Stimulated activated CD4-positive, alpha-beta T cell treated with anti-CD3 and anti-CD28 coated beads, Interleukin-4, amount 100 ng/mL, for 4 hours (primary cell): ENCODE measurements around the gene HCAR3.
"Not testable (repeated sequence)": the region's sequence is repeated elsewhere in the genome, so short reads cannot be mapped to it uniquely, and the experiment has no call there.

ENCODE experiments used
- DNase-seq, 2 experiments: peaks; one replicate each; pipeline ENCODE4 v3.0.0-alpha.2; 2020

Gene HCAR3

DNA sequence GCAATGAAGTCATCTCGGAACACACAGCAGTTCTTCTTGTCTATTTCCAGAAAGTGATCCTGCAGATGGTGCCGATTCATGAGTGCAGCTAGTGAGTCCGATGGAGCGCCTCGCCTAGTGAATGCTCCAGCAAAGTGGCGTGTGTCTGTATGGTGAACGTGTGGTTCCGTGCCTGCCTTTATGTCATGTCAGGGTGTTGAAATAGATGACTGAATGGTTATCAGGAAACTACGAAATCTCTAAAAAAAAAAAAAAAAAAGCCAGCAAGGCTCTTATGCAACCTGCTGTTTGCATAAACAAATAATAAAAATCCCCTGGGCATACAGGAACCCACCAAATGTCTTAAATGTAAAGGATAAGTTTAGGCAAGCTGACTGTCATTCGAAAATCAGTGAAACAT is at the start of gene HCAR3:
TSS of gene HCAR3 (minus strand) at position 154 of the 400 bp plus-strand sequence. CDS start at position 80, 74 bp downstream.
- DNase-seq, result not testable (repeated sequence)

DNA sequence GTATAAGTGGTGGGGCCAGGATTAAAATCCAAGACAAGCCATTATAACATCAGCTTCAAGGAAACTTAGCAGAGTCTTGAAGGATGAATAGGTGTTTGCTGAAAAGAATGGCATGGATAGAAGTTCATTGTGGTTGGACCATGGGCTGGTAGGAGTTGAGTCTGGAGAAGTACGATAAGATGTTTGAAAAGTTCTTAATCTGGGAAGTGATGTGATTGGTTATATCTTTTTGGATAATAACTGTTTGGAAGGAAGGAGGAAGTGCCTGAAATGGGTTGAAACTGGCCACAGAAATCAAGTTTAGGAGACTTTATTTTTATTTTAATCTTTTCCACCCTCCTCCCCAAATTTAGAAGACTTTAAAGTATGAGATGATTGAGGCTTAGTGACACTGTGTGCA is 41.0 kb upstream of the HCAR3 start:
- DNase-seq, result no peak

DNA sequence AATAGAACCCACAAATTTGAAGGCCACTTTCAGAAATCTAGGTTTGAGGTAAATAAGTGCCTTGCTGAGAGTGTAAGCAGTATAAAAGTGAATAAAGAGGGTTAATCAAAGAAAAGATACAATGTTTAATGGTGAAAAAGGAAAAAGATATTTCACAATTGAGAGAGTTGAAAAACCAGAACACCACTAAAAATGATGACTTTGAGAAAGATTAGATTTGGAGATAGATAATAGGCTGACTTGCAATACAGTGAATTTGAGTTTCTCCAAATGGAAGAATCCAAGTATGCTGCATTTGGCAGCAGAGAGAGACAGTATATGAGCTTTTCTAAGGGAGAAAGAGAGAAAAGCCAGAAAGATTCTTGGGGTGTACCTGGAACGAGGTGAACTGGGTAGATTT is 38.2 kb upstream of the HCAR3 start:
- DNase-seq, result no peak

DNA sequence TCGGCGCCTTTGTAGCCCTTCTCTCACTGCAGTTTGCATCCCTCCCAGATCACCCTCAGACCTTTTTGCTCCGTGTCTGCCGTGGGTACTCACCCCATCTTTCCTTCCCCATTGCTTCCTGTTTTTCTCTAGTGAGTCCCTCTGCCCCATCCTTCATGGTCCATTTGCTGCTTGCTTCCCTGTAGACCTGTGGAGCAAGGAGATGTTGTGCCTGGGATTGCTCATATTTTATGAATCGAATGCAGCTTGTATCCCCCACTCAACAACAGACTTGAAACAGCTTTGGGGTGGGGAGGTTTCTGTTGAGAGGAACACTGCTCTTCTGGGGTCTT is 36.7 kb upstream of the HCAR3 start:
- DNase-seq, result no peak

DNA sequence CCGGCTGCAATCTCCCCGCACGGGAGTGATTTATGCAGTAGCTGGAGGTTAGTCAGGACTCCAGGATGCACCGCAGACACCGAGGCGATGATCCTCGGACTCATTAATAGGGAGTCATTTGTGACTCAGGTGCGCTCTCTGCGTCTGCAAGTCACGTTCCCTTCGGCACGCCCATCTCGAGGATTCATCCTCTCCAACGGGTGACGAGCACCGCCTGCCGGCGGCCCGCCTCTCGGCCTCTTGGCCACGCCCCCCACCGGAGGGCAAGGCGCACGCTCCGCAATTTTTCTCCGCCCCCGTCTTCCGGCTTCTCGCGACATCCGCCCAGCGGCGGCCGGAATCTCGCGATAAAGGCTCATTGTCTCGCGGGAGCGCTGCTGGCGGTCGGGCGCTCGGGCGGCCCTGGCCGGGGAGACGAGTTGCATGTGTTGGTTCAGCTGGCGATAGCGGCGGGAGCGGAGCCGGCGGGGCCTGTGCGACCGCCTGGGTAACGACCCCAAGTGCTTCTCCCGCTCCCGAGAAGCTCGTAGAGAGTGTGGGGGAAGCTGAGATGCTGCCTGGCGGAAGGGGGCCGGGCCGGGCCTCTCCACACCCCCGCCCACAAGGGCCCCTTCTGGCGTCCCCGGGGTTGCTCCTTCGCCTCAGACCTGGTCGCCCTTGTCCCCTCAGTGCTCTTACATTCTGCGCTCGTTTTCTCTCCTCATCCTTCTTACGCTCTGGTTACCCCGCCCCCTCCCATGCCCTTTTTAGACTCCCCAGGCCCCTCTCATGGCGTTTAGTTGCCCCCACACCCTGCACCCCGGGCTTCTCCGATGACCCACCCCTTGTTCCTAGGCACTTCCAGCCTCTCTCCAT is 36.1 kb upstream of the HCAR3 start, which contains the start of gene DENR:
TSS of gene DENR (plus strand) at position 361 of the 855 bp plus-strand sequence. CDS start 878 bp downstream, outside the sequence.
- DNase-seq, result peak; percentile 99

DNA sequence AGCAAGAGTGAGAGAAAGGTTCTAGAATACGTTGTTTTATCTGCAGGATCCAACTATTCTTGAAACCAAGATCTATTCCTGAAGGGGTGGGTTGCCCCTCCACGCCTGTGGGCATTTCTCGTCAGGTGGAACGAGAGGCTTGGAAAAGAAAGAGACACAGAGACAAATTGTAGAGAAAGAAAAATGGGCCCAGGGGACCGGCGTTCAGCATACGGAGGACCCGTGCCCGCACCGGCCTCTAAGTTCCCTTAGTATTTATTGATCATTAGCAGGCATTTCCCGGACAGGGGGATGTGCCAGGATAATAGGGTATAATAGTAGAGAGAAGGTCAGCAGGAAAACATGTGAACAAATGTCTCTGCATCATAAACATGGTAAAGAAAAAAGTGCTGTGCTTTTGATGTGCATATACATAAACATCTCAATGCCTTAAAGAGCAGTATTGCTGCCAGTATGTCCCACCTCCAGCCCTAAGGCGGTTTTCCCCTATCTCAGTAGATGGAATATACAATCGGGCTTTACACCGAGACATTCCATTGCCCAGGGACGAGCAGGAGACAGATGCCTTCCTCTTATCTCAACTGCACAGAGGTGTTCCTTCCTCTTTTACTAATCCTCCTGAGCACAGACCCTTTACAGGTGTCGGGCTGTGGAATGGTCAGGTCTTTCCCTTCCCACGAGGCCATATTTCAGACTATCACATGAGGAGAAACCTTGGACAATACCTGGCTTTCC is 34.3 kb upstream of the HCAR3 start:
- DNase-seq, result not testable (repeated sequence)

DNA sequence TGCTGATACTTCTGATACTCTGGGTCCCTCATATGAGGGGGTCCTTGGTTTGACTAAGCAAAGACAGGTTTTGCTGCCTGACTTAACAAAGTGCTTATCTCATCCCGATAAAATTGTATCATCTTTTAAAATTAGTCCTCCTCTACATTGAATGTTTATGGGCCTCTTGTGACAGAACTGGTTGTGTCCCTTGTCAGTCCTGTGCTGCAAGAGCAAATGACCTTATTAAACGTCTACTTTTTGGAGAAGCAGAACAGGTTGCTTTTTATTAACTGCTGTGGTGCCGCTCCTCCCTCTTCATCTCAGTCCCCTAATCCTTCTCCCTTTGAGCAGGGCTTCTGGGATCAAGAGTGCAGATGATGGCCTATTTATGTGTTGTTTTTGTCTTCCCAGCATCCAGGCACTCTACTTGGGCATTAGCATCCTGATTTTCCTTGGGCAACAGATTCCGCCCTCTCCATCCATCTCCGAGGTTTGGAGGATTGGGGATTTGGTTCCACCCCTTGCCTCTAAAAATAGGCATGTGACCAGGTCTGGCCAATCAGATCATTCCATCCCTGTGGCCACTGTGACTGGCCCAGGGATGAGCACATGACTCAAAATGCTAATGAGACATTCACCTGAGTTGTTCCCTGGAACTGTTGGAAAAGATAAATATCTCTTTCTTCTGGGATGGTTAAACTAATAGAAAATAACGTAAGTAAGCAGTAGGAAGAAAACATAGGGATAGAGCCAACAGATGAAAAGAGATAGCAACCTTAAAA is 33.1 kb upstream of the HCAR3 start:
- DNase-seq, result no peak

DNA sequence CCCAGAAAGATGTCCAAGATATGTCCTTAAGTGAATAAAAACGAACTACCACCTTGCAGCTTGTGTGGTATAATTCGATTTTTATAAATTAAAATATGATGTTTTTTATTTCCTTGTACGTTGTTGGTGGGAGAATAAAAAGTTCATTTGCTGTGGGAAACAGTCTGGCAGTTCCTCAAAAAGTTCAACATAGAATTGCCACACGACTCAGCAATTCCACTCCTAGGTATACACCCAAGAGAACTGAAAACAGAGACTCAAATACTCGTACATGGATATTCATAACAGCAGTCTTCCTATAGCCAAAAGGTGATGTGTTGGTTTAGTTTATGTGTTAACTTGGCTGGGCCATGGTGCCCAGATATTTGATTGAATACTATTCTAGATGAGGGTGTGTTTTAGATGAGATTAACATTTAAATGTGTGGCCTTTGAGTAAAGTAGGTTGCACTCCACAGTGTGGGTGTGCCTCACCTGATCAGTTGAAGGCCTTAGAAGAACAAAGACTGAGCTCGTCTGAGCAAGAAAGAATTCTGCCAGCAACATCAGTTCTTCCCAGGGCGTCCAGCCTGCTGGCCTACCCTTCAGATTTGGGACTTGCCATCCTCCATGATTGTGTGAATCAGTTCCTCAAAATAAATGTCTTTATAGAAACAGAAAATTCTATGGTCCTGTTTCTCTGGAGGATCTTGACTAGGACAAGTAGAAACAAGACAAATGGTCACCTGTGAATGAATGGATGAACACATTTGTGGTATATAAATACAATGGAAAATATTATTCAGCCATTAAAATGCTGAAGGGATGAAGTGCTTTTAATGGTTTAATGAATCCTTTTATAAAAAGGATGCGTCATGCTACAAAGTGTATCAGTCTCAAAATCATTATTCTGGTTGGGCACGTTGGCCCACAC is 30.9 kb upstream of the HCAR3 start:
- DNase-seq, result no peak

DNA sequence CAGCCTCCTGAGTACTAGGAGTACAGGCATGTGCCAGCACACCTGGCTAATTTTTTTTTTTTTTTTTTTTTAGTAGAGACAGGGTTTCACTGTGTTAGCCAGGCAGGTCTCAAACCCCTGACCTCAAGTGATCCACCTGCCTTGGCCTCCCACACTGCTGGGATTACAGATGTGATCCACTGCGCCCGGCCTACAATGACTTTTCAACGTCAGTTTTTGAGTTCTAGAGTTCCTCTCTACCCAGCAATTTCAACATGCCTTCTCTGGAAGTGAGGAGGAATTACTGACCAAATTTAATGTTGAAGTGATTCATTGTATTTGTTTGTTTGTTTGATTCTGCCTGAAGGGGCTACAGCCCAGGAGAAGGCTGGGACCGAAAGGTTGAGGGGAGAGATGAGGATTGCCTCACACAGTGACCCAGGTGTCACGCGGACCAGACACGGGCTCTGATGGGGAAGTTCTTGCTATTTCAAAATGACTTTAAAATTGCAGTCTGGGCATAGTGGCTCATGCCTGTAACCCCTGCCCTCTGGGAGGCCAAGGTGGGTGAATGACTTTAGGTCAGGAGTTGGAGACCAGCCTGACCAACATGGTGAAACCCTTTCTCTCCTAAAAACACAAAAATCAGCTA is 27.4 kb upstream of the HCAR3 start:
- DNase-seq, result no peak

DNA sequence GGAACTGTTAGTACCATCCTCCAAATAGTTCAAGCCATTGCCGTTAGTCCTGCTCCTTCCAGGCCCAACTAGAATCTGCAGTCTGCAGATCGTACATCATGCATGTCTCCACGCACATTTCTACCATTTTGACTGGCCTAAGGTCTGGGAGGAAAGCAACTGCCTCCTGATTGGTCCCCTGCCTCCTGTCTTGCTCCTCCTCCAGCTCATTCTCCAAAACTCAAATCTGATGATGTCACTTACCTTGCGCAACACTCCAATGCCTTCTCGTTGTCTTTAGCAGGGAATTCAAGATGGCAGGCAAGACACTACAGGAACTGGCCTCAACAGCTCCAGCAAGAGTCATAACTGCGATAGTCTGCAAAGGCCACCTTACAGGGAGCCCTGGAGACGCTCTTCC is 23.7 kb upstream of the HCAR3 start:
- DNase-seq, result no peak

DNA sequence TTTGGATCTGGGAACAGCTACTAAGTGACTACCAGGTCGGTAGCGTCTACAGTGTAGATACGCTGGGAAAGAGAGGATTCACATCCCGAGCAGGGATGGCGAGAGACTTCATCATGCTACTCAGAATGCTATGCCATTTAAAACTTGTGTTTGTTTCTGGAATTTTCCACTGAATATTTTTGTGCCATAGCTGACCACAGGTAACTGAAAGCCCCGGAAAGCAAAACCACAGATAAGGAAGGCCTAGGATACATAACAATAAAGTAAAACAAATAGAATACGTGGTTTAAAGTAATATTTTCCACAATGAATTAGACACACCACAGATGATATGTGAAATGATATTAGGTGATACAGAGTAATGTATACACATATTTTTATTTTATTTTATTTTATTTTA is 22.0 kb upstream of the HCAR3 start:
- no peak for DNase-seq

DNA sequence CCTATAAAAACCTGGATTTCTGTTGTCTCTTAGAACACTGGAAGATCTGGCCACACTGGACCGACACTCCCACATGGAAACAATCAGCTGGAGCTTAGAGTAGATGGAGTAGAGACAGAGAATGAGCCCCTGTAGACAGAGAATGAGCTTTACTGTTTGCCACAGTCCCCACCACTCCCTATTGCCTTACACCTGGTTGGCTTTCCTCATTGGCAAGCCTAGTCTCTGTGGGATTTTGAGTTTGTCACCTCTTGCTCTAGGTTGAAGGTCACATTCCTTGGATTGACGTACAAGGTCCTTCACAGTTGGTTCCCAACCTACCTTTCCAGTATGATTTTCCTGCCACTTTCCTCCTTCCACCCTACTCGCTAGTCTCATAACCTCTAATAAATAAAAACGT is 16.0 kb upstream of the HCAR3 start:
- no peak for DNase-seq

DNA sequence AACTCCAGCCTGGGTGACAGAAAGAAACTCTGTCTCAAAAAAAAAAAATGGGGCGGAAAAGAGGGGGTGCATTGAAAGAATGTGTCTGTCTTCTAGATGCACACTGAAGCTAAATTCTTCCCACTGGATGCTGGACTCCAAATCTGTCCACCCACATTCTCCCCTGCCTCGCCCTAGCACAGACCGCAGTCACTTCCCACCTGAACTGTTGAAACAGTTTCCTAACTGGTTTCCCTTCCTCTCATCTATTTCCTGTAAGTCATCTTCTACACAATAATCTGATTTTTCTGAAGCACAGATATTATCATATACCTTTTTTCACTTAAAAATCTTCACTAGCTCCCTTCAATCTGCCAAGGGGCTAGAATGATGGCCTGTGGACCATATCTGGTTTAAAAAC is 15.6 kb upstream of the HCAR3 start:
- peak in 1 of 2 experiments; percentile 66 for DNase-seq

DNA sequence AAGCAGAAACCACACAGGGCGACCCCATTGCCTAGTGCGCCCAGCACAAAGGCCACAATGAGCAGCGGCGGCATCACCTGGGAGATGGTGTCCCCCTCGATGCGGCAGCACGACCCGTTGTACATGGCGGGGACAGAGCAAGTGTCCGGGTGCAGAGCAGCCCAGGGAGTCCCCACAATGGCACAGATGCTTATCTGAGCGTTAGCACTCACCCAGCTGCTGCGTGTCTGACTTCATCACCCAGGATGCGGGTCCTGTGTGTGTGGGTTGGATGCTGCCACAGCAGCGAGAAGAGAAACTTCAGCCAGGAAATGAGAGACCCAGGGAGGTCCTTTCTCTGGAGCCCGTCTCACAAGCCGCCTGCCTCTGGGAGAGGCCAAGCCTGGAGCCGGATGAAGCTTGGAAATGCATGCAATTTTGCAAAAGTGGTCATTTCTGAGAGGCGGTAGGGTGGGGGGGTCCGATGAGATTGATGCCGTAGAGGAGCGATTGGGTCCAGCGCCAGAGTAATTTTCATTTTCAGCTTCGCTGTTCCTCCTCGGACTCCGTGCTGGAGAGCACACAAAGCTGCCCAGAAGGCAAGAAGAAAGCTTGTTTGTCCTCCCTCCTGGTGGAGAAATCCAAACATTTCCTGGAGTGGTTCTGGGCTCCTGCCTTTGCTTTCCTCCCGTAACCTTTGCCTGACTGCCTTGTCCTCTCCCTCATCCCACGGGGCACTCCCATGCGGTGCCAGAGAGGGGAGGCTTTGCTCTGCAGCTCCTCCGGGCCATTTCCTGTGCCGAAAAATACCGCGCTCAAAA is 13.8 kb upstream of the HCAR3 start, which contains the start of gene HCAR1:
TSS of gene HCAR1 (minus strand) at position 630 of the 800 bp plus-strand sequence. CDS start at position 125, 505 bp downstream.
- peak; percentile 36 to 66 for DNase-seq

DNA sequence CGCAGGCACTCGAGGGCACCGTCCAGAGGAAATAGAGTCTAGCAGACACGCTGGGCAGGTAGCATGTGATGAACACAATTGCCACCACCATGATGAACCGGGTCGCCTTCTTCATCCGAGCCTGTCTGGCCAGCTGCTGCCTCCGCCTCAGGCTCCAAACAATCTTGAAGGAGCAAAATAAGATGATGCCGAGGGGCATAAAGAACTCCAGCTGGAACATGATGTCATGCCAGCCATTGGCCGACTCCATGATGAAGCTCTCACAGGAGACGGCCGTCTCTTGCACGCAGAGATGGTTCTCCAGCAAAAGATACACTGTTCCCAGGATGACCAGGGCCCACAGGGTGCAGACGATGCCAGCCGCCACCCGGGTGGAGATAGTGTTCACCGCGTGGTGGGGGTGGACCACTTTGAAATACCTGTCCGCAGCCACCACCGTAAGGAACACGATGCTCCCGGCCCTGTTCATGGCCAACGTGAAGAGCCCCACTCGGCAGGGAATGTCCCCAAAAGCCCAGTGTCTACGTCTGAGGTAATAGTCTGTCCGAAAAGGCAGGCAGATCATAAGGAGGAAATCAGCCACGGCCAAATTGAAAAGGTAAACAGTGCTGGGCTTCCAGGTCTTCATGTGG is 13.1 kb upstream of the HCAR3 start:
- DNase-seq, result no peak

DNA sequence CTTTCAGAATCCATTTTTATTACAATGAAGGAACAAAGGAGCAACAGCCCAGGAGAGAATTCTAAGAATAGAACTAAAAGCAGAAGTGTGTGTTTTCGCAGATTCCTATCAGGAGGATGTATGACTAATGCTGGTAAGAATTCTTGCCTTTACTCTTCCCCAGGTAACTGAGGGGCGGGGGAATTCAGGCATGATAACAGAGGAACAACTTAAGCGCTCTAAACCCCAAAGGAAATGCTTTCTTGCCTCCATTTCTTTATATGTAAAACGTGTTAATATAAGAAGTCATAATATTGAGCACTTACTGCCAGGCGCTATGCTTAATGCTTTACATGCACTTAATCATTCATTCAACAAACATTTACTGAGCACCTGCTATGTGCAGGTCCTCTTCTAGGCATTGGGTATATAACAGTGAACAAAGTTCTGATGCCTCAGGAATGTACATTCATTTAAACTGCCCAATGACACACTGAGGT is 9.5 kb upstream of the HCAR3 start:
- DNase-seq, result peak in 1 of 2 experiments; percentile 57

DNA sequence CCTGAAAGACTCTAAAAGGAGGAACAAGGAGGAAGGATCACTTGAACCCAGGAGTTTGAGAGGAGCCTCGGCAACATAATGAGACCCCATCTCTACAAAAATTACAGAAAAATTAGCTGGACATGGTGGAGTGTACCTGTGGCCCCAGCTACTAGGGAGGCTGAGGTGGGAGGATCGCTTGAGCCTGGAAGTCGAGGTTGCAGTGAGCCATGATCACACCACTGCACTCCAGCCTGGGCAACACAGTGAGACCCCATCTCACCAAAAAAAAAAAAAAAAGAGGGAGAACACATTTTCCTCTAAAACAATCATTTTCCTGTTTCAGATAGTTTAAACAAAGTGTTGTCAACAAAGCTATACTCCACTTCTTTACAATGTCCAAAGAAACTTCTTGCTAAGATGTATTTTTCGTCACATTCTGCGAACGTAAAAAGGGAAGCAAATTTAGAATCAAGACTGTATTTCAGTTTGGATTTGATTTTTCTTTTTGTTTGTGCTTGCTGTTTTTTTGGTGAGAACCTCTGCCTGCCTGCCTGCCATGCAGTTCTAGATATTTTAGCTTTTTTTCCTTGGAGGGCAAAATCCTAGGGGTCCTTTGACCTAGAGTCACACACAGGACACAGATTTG is 9.0 kb upstream of the HCAR3 start:
- no peak for DNase-seq

DNA sequence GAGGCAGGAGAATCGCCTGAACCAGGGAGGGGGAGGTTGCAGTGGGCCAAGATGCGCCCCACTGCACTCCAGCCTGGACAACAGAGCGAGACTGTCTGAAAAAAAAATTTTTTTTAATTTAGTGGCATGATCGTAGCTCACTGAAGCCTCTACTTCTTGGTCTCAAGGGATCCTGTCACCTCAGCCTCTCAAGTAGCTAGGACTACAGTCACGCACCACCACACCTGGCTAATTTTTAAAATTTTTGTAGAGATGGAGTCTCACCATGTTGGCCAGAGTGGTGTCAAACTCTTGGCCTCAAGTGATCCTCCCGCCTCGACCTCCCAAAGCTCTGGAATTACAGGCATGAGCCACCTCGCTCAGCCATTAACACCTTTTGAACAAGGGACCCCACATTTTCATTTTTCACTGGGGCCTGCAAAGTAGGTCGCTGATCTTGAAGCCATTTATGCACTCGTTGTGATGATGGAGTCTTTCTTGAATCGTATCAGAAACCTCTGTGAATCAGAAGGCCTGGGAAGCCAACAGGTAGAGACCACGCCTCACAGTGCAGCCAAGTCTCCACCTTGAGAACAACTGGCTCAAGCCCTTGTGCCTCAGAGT is 8.1 kb upstream of the HCAR3 start:
- DNase-seq, result no peak

DNA sequence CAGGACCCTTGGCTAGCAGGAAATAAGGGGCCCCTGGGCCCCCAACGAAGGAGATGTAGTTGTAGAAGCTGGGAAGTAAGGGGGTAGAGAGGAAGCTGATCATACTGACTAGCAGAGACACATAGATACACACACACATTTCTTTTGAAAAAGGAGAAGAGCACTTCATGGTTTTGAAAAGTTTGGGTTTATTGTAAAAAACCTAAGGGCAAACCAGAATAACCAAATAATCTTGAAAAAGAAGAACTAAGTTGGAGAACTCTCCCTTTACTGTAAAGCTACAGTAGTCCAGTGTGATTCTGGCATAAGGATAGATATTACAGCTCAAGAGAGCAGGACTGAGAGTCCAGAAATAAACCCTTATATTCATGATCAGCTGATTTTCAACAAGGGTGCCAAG is 5.8 kb upstream of the HCAR3 start:
- no peak for DNase-seq
